Right forelimb (tissue), 1 donor: Measurements from ENCODE around the gene CSTF2T.
"Not testable (repeated sequence)": the region's sequence is repeated elsewhere in the genome, so short reads cannot be mapped to it uniquely, and the experiment has no call there.

ENCODE experiments used
- DNase-seq: peaks from one replicate; pipeline ENCODE4 v3.0.0-alpha.2; 2018

The CSTF2T gene

DNA sequence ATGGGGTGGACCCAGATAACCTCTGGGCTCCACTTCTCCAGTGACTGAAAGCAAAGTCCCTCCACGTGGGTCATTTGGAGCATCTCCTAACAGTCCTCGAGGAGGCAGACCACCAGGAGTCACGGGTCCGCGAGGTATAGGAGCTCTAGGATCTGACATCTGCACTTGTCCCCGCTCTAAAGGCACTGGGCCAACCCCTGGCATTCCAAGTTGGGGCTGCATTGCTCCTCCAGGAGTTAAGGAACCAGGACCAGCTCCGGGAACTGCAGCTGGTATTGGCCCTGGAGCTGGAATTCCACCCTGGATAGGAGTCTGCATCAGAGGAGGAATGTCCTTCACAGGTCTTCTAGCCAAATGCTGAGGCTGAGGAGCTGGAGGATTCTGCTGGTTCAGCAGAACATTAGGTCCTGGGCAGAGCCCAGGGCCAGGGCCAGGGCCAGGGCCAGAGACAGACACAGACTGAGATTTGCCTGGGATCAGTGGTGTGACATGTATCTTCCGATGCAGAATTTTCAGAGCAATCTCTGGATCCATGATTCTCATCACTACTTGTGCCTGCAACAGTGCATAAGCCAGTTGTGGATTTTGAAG lies 827 bp downstream of the CSTF2T start:
- no peak for DNase-seq

DNA sequence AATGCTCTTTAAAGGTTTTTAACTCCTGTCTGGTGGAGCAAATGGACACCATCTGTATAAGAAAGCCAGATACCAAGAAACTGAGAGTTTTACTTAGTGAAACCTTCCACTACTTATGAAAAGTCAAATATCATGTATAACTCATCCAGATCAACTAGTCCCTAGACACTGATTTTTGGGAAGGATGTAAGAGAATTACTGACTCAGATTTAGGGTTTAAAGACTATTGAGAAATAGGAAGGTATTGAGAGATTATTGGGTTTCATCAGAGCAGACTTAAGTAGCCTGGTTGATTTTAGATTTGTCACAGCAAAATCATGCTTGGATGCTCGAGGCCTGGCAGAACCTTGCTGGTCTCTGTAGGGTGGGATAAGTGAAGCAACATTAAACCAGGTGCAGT lies 3.1 kb downstream of the CSTF2T start:
- no peak for DNase-seq

DNA sequence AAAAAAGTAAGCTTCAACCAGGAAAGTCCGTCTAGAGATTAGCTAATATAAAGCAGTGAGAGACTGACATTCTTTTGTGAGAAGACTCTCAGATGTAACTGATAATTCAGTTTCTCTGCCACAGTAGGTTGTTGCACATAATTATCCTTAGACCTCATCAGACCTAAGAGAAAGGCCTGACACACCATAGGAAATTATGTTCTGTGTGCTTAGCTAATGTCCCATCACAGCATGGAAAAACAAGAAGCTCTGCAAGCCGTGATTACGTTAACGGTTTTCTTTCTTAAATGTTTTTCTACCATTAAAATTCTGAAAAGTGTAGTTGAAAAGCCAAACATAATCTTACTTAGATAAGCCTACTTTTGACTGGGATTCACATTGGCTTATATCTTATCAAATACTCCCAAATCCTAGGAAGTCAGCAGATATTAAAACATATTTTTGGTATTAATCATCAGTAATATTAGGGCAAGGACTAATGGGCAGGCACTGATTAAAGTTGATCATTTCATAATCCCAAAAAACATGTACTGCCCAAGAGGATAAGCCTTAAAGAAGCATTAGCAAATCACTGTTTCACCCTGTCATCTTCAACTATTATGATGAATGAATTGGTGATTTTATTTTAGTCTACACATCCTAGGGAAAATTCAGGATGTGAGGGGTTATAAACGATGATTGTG lies 5.2 kb downstream of the CSTF2T start:
- DNase-seq = no peak

DNA sequence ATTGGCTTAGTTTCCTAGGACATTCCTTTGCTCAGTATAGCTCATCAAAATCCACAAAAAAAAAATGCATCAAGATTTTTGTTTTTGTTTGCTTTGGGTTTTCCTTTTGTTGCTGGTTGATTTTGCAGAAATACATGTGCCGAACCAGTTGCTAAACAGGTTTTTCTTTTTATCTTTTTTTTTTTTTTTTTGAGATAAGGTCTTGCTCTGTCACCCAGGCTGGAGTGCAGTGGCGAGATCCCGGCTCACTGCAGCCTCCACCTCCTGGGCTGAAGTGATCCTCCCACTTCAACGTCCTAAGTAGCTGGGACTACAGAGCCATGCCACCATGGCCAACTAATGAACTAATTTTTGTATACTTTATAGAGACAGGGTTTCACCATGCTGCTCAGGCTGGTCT lies 8.3 kb downstream of the CSTF2T start:
- no peak for DNase-seq

DNA sequence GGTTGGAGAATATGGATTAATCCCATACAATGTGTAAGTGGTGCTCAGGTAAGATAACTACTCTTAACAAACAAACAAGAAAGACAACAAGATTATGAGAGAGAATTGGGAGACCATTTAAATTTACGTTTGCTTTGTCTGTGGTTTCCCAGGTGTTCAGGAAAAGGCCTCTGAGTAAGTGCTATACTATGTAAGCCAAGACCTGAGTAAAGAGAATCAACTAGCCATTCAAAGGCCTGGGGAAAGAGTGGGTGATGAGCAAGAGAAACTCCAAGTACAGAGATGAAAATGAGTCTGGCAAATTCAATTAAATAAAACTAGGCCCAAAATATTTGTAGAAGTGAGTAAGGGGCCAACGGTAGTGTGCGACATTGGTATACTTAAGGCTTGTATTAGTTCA lies 9.9 kb downstream of the CSTF2T start:
- DNase-seq = no peak

DNA sequence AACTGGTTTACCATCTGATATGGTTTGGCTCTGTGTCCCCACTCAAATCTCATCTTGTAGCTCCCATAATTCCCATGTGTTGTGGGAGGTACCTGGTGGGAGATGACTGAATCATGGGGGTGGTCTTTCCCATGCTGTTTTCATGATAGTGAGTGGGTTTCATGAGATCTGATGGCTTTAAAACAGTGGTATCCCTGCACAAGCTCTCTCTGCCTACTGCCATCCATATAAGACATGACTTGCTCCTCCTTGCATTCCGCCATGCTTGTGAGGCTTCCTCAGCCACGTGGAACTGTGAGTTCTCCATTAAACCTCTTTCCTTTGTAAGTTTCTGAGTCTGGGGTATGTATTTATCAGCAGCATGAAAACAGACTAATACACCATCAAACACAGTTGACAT lies 10.6 kb downstream of the CSTF2T start:
- not testable (repeated sequence) for DNase-seq

DNA sequence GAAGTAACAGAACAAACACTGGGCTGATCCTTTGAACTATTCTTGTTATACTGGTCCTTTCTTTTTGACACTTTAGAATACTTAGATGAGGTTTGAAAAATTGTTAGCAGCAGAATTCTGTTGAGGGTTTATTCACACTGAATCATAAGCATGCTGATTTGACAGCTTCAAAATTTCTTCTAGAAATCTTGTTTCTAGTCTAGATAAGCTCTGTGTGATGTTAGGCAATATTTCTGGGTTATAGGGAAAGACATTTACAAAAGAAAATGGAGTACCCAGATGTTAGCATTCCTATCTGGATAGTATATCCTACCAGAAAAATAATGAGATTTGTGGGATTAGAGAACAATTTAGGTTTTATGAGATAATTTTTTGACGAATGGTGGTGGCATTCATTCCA lies 12.1 kb downstream of the CSTF2T start:
- DNase-seq = no peak

DNA sequence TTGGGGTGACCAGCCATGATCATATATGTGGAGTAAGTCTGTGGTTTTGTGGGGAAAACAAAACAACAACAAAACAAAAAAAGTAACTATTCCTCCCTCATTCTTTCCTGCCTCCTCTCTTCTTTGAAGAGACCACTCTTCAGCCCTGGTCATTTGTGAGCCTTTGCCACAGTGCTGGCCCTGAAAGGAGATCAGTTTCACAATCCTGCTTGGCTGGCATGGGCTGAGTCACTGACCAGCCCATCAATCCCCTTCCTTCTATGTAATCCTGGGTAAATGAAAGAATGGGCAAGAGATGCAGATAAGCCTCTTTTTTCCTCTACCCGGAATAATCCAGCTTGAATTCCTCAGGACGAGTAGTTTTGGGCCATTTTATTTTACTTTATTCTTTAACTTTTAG lies 13.6 kb downstream of the CSTF2T start:
- DNase-seq = no peak

DNA sequence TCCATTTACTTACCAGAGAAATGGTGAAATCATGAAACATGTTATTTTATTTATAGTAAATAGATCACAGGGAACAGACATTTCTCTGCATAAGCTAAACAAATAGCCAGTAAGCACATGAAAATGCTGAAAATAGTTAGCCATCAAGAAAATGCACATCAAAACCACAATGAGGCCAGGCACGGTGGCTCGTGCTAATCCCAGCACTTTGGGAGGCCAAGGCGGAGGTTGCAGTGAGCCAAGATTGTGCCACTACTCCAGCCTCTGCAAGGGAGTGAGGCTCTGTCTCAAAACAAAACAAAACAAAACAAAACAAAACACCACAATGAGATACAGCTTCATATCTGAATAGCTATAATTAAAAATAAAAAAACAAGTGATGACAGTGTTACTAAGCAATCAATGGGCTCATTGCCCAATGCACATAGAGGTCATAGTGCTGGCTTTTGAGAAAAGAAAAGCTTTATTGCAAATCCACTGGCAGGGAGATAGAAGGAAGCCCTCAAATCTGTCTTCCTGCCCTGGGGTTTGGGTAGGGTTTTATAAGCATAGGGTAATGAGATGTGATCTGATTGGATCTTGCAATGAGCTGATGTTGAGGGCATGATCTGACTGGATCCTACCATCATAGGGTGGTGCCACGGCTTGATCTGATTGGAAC lies 16.2 kb downstream of the CSTF2T start:
- no peak for DNase-seq

DNA sequence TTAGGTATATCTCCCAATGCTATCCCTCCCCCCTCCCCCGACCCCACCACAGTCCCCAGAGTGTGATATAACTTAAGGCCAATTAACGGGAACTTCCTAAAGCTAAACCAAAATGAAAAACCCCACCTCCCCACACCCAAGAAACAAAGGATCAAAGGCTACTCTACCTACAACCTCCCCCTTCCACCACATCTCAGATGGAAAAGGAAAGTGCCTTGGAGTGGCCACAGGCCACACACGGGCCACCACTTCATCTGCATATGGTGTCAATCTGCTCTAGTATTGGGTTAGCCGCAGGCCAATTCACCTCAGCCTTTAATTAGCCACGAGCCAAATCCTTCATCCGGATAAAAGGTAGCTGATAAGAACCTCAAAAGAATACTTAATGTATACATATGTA lies 19.6 kb downstream of the CSTF2T start:
- no peak for DNase-seq

DNA sequence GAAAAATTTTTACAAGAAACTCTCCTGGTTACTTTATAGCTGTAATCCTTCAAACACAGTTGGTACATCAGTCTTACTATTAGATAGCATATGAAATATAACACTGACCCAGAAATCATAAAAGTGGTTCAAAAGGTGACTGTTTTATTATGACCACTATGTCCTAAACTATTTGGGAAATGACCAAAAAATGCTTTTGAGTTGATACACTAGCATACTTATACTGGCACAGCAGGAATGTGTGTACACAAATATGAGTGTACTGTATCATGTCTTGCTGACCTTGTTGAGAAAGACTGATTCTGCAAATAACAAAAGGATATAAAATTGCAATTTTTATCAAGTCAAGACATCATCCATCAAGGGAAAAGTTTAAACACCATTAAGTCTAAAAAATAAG lies 24.3 kb downstream of the CSTF2T start:
- DNase-seq = no peak

DNA sequence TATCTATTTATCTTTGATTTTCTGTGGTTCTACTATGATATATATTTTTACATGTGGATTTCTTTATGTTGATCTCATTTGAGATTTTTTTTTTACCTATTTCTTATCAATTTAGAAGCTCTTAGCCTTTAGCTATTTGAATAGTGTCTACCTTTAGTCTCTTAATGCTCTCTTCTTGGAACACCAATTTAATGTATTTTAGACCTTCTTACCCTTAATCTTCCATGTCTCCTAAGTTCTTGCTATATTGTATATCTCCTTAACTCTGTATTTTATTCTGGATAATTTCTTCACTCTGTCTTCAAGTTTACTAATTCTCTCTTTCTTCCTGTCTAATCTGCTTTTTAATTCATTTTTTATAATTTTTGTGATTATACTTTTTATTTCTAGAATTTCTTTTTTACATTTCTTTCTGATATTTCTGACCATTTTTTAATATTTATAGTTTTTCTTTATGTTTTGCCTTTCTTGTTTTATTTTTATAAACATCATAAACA lies 27.3 kb downstream of the CSTF2T start:
- no peak for DNase-seq

DNA sequence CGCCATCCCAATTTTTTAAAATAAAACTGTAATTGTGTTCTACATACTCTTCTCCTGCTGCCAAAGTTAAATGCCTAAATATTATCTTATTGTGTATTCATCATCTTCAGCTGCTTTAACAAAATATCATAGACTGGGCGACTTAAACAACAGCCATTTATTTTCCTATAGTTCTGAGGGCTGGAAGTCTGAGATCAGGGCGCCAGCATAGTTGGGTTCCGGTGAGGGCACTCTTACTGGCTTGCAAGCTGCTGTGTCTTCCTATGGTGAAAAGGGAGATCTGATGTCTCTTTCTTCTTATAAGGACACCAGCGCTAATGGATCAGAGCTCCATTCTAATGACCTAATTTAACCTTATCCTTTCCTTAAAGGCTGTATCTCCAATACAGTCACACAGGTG lies 30.4 kb downstream of the CSTF2T start:
- DNase-seq = no peak

DNA sequence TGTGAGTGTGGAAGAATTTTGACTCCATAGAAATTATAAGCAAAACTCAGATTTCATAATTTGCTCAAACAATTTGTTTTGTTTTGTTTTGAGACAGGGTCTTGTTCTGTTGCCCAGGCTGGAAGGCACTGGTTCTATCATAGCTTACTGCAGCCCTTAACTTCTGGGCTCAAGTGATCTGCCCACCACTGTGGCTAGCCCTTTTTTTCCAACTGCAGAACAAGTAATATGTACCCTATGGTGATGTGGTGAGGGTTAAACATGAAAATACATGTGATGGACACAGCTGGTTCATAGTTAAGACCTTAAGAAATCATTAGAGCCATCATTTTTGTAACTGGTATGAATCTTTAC lies 31.1 kb downstream of the CSTF2T start:
- DNase-seq = no peak

DNA sequence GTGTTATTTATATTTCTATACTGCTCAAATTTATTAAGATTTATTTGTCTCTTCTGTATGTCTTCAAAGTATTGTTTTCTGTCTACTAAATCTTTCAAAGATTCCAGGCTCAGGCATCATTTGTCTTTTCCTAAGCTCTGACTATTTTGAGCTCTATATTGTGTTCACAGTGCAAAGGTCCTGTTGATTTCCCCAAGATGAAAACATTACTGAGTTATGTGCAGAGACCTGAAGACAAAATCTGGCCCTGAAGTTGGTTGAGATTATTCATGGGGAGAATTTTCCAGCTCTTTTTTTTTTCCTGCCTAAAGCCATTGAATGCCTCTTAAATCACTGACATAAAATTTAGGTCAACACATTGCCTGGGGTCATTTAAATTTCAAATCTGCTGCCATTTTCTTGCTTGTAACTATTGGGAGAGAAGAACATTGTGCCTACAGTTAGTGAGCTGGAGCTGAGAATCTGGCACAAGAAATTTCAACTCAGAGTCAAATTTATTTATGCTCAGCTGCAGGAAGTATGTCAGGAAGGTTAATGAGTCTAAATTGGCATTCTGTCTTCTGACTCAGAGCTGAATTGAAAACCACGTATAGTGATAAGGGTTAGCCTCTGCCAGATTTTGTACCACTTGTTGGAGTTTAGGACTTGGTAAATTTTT lies 31.6 kb downstream of the CSTF2T start:
- DNase-seq = no peak

DNA sequence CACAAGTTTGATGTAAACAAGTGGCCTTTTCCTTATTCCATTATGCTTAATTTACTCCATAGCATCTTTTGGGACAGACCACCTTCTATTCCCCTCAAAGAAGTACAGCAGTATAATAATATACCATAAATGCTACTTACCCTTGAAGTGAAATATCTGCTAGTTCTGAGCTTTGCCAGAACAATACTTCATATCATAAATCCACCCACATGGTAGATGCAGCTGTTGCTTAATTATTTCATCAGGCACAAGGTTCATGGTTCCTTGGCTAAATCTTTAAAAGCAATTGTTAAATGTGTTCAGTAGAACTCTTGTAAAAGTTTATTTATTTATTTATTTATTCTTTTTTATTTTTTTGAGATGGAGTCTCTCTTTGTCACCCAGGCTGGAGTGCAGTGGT lies 32.9 kb downstream of the CSTF2T start:
- DNase-seq = no peak

DNA sequence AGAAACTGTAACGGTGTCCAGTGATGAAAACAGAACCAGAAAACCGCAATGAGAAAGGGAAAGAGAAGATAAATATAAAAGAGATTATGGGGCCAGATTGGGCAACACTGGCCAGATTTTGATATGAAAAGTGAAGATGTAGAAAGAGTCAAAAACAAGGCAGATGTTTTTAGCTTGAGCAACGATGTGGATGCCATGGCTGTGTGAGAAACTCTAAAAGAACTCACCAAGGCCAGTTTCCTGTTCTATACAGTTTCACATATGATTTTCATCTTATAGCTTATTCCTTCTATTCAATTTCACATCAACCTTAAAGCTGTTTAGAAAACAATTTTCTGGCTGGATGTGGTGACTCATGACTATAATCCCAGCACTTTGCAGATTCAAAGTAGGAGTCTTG lies 36.3 kb downstream of the CSTF2T start:
- DNase-seq = no peak

DNA sequence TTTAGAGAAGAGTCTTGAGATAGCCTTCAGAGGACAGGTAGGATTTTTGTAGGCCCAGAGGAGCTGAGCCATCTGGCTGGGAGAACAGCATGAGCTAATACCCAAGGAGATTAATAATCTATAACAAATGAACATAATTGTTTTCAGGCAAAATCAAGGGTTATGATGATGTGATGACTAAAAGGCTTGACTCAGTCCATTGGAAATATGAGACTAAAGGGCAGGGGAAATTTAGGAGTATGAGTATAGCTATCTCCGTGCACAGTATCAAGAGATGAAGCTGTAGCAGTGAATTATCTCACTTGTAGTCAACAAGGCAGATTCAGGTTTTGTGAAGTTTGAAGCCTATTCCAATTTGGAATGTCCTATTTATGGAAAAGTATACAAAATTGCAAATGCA lies 40.1 kb downstream of the CSTF2T start:
- DNase-seq = no peak

DNA sequence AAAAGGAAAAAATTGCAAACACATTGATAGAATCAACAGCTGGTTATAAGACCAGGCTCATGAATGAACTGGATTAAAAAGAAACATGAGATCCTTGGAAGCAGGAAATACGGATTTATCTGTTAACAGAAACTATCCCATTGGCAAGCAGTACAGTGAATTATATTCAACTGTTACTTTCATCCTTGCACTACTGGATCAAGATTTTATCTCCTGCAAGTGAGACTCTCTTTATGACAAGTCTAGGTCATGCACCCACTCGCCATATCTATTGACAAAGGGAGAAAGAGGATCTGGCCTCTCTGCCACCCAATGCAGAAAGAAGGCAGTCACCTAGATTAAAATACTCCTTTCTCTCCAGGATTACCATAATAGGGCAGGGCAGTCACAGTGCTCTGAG lies 41.4 kb downstream of the CSTF2T start:
- no peak for DNase-seq

DNA sequence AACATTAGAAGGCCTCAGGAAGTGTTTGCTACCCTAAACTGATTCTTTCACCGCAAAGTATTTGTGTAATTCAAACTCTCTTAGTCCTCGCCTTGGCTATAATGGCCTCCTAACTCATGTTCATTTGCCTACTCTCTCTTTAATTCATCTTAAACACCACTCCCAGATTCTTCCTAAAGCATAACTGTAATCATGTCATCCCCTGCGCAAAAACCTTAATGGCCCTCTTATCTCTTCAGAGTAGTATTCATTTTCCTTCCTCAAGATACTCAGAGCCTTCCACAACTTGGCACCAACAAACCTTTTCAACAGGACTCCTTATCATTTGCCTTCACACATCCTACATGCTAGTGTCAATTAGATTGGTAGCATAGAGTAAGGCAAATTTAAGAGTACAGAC lies 42.9 kb downstream of the CSTF2T start:
- DNase-seq = no peak

DNA sequence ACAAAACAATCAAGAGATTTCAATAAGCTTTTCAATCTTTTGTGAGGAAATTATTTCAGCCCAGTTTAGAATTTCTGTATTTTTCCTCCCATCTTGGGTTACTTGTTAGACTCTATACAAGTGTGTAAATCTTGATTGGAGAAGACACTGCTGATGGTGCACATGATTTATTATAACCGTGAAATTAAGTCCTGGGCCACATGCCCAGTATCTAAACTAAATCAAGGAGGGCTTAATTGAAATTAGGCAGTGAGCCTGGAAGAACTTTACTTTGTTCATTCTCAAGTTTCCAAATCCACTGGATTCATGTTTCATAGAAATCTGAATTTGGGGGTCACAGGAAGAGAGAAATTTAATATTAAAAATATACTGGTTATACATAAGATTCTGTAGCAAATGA lies 44.5 kb downstream of the CSTF2T start:
- DNase-seq = no peak

DNA sequence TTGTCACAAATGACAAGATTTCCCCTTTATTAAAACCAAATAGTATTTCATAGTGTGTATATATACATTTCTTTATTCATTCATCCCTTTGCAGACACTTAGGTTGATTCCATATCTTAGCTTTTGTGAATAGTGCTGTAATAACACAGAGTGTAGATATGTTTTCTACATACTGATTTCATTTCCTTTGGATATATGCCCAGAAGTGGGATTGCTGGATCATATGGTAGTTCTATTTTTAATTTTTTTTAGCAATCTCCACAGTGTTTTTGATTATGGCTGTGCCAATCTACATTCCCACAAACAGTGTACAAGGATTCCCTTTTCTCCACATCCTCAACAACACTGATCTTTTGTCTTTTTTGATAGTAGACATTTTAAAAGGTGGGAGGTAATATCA lies 46.4 kb downstream of the CSTF2T start:
- no peak for DNase-seq

DNA sequence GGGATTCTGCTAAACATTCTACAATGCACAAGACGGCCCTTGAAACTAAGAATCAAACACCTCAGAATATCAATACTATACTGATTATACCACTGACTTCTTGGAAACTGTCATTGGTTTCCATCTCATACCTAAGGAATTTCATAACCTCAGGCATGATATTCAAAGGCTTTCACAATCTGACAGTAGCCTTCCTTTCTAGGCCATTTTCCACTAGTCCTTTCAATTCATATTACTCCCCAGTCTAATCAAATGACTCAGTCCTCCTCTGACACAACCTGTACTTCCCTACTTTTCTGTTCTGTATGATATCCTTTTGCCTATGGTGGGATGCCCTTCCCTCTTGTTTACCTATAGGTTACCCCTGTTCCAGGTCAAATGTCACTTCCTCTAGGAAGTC lies 48.3 kb downstream of the CSTF2T start:
- DNase-seq = no peak

DNA sequence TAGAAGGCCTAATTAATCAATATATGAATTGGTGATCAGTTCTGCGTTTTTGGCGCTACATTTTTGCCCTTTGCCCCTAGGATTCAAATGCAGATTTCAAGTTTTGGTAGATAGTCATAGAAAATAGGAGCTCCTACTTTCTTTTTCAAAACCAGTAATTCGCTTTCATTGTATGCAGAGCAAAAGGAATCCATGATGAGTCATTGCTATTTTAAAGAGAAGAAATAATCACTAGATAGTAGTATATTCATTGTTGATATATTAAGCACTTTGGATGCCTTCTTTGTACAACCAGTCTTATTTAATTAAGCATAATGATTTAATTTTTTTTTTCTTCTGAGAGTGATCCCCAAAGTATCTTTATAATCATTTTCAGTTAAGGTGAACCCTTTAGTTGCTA lies 50.3 kb downstream of the CSTF2T start:
- DNase-seq = no peak
